Measurements from ENCODE around the gene CDH20. TPM values are rescaled to one million over a fixed set of nuclear protein-coding genes. Genes with fewer than 3 reads are reported as not detected.

CDH20 gene
- polyA plus RNA-seq, 2 of the 4 experiments (the other 2 are of a cell fraction): not detected

DNA sequence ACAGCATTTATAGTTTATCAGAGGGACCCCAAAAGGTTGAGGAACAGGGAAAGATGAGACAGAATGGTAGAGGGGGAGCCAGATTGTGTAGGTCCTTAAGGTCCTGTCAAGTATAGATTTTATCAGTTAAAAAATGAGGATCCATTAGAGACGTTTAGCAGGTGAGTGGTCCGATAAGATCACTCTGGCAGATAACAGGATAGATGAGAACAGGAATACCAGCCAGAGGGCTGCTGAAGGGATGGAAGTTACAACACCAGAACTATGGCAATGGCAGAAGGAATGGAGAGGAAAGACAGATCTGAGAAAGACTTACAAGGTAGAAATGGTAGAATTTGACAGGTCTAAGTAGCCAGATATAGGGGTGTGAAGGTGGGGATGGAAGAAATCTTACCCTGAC, 141.7 kb downstream of the CDH20 start:
- no peak overlapping the region for H3K4me3 ChIP-seq

DNA sequence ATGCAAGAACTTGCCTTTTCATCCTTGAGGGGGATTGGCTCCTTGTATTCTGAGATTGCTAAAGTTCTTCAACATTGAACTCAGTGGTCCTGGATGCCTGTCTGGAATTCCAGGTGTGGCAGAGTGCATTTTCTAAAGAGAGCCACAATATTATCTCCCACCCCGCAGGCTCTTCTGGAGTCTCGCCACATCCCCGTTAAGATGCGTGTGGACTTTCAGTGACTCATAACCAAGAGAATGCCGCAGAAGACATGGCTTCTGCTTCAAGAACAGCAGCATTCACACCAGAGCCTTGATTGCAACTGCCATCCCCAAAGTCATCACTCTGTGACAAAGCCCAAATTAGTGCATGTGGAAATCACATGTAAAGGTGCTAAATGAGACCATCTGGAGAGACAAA, 142.7 kb downstream of the CDH20 start:
- ChIA-PET POLR2A (no interaction called here), CTCF (no interaction called here)
- Histone ChIP-seq H3K4me3 (no peak overlapping the region), H3K9me3 (no peaks in the 10 kb centered on the region), H3K4me1 (no peaks in the 10 kb centered on the region), H3K4me2 (no peak overlapping the region), H3K27ac (no peak overlapping the region)
- FAIRE-seq: no peak
- TF ChIP-seq, protein P1, sequence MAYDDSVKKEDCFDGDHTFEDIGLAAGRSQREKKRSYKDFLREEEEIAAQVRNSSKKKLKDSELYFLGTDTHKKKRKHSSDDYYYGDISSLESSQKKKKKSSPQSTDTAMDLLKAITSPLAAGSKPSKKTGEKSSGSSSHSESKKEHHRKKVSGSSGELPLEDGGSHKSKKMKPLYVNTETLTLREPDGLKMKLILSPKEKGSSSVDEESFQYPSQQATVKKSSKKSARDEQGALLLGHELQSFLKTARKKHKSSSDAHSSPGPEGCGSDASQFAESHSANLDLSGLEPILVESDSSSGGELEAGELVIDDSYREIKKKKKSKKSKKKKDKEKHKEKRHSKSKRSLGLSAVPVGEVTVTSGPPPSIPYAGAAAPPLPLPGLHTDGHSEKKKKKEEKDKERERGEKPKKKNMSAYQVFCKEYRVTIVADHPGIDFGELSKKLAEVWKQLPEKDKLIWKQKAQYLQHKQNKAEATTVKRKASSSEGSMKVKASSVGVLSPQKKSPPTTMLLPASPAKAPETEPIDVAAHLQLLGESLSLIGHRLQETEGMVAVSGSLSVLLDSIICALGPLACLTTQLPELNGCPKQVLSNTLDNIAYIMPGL (CRISPR knock-in tag; IDR thresholded peaks at IDR 0.05; ENCODE audit: borderline replicate concordance): no peak
- TF ChIP-seq EP300 (IDR thresholded peaks at IDR 0.05): no peak
- TF ChIP-seq SMC3 (IDR thresholded peaks at IDR 0.05): no peak
- TF ChIP-seq, protein P2, sequence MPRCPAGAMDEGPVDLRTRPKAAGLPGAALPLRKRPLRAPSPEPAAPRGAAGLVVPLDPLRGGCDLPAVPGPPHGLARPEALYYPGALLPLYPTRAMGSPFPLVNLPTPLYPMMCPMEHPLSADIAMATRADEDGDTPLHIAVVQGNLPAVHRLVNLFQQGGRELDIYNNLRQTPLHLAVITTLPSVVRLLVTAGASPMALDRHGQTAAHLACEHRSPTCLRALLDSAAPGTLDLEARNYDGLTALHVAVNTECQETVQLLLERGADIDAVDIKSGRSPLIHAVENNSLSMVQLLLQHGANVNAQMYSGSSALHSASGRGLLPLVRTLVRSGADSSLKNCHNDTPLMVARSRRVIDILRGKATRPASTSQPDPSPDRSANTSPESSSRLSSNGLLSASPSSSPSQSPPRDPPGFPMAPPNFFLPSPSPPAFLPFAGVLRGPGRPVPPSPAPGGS (IDR thresholded peaks at IDR 0.05): no peak
- ATAC-seq: no peak
- no peak for DNase-seq (ENCODE audit: low read depth in 1 of 2, low spot score in 1 of 2)
- no CpG with 5 or more reads among the region's 5 CpGs for WGBS (ENCODE audit: missing lambda C conversion rate)

More for the DNA sequence above, 141.7 kb downstream of the CDH20 start:
- no peak for DNase-seq (ENCODE audit: low read depth in 1 of 2, low spot score in 1 of 2)
- POLR2A ChIA-PET: no interaction called here
- no peak for TF ChIP-seq RAD21 (conservative IDR thresholded peaks at IDR 0.05 in 1 of 2, IDR thresholded peaks at IDR 0.05 in 1 of 2)
- TF ChIP-seq RNF2 (IDR thresholded peaks at IDR 0.05; ENCODE audit: borderline replicate concordance, low read depth): no peak
- TF ChIP-seq ZSCAN20 (CRISPR knock-in tag; IDR thresholded peaks at IDR 0.05): no peak
- TF ChIP-seq, protein P2 (IDR thresholded peaks at IDR 0.05): no peak
- no peak for TF ChIP-seq ZC3H11A (IDR thresholded peaks at IDR 0.05)
- TF ChIP-seq CEBPB (IDR thresholded peaks at IDR 0.05): no peak
- TF ChIP-seq SMC3 (IDR thresholded peaks at IDR 0.05): no peak
- TF ChIP-seq, protein P3, sequence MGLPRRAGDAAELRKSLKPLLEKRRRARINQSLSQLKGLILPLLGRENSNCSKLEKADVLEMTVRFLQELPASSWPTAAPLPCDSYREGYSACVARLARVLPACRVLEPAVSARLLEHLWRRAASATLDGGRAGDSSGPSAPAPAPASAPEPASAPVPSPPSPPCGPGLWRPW (IDR thresholded peaks at IDR 0.05): no peak
- no peak for TF ChIP-seq JUNB (IDR thresholded peaks at IDR 0.05)
- TF ChIP-seq POLR2AphosphoS2 (conservative IDR thresholded peaks at IDR 0.05; ENCODE audit: low read length): no peak
- TF ChIP-seq NPAS2 (CRISPR knock-in tag; IDR thresholded peaks at IDR 0.05; ENCODE audit: borderline replicate concordance): no peak
- no peak for TF ChIP-seq PHF8 (IDR thresholded peaks at IDR 0.05; ENCODE audit: borderline replicate concordance, low read depth)
- TF ChIP-seq CBX2 (IDR thresholded peaks at IDR 0.05; ENCODE audit: borderline replicate concordance, low read depth): no peak
- TF ChIP-seq FOSB (CRISPR knock-in tag; IDR thresholded peaks at IDR 0.05): no peak
- TF ChIP-seq RCOR1 (IDR thresholded peaks at IDR 0.05; ENCODE audit: low read depth, low read length): no peak
- TF ChIP-seq RARB (CRISPR knock-in tag; IDR thresholded peaks at IDR 0.05): no peak
- TF ChIP-seq, protein P4, sequence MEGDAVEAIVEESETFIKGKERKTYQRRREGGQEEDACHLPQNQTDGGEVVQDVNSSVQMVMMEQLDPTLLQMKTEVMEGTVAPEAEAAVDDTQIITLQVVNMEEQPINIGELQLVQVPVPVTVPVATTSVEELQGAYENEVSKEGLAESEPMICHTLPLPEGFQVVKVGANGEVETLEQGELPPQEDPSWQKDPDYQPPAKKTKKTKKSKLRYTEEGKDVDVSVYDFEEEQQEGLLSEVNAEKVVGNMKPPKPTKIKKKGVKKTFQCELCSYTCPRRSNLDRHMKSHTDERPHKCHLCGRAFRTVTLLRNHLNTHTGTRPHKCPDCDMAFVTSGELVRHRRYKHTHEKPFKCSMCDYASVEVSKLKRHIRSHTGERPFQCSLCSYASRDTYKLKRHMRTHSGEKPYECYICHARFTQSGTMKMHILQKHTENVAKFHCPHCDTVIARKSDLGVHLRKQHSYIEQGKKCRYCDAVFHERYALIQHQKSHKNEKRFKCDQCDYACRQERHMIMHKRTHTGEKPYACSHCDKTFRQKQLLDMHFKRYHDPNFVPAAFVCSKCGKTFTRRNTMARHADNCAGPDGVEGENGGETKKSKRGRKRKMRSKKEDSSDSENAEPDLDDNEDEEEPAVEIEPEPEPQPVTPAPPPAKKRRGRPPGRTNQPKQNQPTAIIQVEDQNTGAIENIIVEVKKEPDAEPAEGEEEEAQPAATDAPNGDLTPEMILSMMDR (IDR thresholded peaks at IDR 0.05): no peak
- H3K4me1 ChIP-seq: no peaks in the 10 kb centered on the region
- CTCF ChIA-PET: no interaction called here
- H3K4me2 ChIP-seq: no peak overlapping the region
- no peak for ATAC-seq
- FAIRE-seq: no peak
- H3K27ac ChIP-seq: no peak overlapping the region
- no peaks in the 10 kb centered on the region for H3K9me3 ChIP-seq
- 23% methylated on average over 2 of the region's 2 CpGs for WGBS (ENCODE audit: missing lambda C conversion rate)

Measured in A549 (cell line).